AG09319 (cell line): ENCODE results near the gene RGSL1.

ENCODE experiments used
- DNase-seq: peaks from one replicate; pipeline ENCODE4 v3.0.0-alpha.2; 2010; ENCODE audit warnings: low read depth; ENCODE audit errors: extremely low read depth
- TF ChIP-seq, protein P1 (sequence below): IDR thresholded peaks from 2 replicates; pipeline ENCODE4 v1.5.1; 2011; ENCODE audit warnings: low read depth, mild to moderate bottlenecking, inconsistent platforms, low read length, moderate library complexity

The RGSL1 gene

GRCh38 chr1:182596934-182597333, 147.0 kb downstream of the RGSL1 start:
- no peak for DNase-seq

GRCh38 chr1:182598296-182598695, 148.3 kb downstream of the RGSL1 start:
- DNase-seq: no peak
- TF ChIP-seq, protein P1, sequence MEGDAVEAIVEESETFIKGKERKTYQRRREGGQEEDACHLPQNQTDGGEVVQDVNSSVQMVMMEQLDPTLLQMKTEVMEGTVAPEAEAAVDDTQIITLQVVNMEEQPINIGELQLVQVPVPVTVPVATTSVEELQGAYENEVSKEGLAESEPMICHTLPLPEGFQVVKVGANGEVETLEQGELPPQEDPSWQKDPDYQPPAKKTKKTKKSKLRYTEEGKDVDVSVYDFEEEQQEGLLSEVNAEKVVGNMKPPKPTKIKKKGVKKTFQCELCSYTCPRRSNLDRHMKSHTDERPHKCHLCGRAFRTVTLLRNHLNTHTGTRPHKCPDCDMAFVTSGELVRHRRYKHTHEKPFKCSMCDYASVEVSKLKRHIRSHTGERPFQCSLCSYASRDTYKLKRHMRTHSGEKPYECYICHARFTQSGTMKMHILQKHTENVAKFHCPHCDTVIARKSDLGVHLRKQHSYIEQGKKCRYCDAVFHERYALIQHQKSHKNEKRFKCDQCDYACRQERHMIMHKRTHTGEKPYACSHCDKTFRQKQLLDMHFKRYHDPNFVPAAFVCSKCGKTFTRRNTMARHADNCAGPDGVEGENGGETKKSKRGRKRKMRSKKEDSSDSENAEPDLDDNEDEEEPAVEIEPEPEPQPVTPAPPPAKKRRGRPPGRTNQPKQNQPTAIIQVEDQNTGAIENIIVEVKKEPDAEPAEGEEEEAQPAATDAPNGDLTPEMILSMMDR: no peak

More at GRCh38 chr1:182596934-182597333, 147.0 kb downstream of the RGSL1 start:
- TF ChIP-seq, protein P1: no peak

DNA sequence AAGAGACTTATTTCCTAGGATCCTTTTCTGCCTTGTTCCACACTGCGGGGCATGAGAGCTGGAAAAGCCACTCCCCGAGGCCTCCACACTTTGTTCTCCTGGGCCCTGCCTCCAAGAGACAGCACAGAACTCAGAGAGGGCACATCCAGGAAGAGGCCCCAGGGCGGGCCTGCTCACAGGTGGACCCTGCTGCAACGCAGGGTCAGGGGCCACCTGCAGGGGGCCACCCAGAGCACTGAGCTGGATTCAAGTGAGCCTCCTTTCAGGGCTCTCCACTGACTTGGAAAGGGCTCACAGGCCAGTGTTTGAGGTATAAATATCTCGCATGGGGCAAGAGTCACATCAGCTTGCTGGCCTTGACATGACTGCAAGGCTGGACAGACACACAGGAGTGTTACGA, 149.4 kb downstream of the RGSL1 start:
- no peak for DNase-seq
- TF ChIP-seq, protein P1: peak; percentile 30

GRCh38 chr1:182600036-182600713, 150.2 kb downstream of the RGSL1 start:
- no peak for DNase-seq
- TF ChIP-seq, protein P1: no peak

- TF ChIP-seq, protein P1: no peak
- DNase-seq: no peak
Measured at GRCh38 chr1:182600745-182601415, 150.9 kb downstream of the RGSL1 start.

DNA sequence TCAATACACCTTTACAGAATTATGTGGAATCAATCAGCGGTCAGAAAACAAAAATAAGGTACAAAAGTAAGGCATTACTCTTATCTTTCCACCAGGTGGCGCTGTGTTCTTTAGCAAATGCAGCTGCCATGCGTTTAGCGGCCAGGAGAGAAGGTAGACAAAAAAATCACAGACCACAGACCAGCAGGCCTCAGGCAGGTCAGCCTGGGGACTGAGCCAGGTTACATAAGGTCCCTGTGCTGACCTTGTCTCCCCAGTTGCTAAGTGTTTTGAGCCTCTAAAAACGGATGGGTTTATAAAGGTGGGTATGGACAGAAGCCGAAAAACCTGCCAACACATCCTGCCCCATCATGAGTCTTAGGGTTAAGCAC, 151.5 kb downstream of the RGSL1 start:
- DNase-seq: peak; percentile 50
- TF ChIP-seq, protein P1: peak; percentile 68

GRCh38 chr1:182601913-182602312, 152.0 kb downstream of the RGSL1 start:
- TF ChIP-seq, protein P1: no peak
- no peak for DNase-seq
